AG09309 (cell line): ENCODE results near the gene APOBEC3H.
"Not testable (repeated sequence)": the region's sequence is repeated elsewhere in the genome, so short reads cannot be mapped to it uniquely, and the experiment has no call there.

Experiments used
- DNase-seq: peaks from one replicate; pipeline ENCODE4 v3.0.0-alpha.2; 2010; ENCODE audit warnings: low read depth
- H3K4me3 ChIP-seq: 2 replicates; pipeline ENCODE4 v1.5.1; 2011; ENCODE audit warnings: mild to moderate bottlenecking, low read depth, low read length, moderate library complexity; ENCODE audit not compliant: control insufficient read depth
- TF ChIP-seq, protein P1 (sequence below): IDR thresholded peaks from 2 replicates; pipeline ENCODE4 v1.5.1; 2011; ENCODE audit warnings: mild to moderate bottlenecking, low read depth, low read length, inconsistent platforms; ENCODE audit not compliant: insufficient read depth, control insufficient read depth; ENCODE audit errors: missing control alignments

Gene APOBEC3H

DNA sequence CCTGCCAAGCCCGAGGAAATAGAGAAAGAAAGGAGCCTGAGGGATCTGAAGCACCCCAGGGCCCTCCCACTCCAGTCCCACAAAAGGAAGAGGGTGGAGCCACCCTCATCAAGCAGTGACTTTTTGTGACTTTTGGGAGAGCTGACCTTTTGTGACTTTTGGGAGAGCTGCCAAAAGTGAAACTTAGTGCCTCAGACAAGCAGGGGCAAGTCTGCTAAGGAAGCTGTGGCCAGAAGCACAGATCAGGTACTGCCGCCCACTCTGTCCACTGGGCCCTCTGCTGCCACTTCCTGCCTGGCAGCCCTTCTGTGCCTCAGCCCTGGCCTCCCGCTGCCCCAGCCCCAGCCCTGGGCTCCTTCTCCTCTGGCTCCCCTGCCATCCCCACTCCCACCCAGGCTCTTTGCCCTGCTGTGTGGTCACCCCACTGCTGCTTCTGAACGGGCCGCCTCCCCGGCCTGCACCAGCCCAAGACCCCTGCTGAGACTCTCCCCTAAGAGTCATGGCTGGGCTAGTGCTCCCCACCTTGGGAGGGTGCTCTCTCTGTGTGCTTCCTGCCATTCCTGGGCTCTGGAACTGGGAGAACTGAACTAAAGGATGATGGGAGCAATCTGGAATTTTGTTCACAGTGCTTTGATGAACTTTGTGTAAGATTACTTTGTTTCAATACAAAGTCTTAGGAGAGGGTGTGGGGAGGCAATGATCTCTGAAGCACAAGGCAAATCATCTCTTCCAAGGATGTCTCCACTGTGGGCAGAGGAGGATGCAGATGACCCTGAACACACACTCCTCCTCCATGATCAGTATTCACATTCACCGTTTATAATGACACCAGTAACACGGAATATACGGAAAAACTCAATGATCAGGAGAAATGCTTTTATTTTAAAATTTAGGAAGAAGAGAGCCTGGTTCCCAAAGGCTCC lies at the start of gene APOBEC3H:
Gene APOBEC3H, plus strand, starts transcription at position 147 of the 923 bp plus-strand sequence. CDS start 3,035 bp downstream, outside the sequence.
- DNase-seq, result no peak
- TF ChIP-seq, protein P1, sequence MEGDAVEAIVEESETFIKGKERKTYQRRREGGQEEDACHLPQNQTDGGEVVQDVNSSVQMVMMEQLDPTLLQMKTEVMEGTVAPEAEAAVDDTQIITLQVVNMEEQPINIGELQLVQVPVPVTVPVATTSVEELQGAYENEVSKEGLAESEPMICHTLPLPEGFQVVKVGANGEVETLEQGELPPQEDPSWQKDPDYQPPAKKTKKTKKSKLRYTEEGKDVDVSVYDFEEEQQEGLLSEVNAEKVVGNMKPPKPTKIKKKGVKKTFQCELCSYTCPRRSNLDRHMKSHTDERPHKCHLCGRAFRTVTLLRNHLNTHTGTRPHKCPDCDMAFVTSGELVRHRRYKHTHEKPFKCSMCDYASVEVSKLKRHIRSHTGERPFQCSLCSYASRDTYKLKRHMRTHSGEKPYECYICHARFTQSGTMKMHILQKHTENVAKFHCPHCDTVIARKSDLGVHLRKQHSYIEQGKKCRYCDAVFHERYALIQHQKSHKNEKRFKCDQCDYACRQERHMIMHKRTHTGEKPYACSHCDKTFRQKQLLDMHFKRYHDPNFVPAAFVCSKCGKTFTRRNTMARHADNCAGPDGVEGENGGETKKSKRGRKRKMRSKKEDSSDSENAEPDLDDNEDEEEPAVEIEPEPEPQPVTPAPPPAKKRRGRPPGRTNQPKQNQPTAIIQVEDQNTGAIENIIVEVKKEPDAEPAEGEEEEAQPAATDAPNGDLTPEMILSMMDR, result no peak
- no peak within 1 kb of the TSS for H3K4me3 ChIP-seq

DNA sequence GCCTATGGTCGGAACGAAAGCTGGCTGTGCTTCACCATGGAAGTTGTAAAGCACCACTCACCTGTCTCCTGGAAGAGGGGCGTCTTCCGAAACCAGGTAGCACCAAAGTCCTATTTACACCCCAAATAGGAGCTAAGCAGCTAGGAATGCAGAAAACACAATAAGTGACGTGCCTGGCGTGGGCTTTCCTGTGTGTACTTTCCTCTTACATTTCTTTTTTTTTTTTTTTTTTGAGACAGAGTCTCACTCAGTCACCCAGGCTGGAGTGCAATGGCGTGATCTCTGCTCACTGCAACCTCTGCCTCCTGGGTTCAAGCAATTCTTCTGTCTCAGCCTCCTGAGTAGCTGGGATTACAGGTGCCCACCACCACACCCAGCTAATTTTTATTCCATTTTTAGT lies 47.6 kb upstream of the APOBEC3H start:
- DNase-seq, H3K4me3 ChIP-seq: not testable (repeated sequence)

DNA sequence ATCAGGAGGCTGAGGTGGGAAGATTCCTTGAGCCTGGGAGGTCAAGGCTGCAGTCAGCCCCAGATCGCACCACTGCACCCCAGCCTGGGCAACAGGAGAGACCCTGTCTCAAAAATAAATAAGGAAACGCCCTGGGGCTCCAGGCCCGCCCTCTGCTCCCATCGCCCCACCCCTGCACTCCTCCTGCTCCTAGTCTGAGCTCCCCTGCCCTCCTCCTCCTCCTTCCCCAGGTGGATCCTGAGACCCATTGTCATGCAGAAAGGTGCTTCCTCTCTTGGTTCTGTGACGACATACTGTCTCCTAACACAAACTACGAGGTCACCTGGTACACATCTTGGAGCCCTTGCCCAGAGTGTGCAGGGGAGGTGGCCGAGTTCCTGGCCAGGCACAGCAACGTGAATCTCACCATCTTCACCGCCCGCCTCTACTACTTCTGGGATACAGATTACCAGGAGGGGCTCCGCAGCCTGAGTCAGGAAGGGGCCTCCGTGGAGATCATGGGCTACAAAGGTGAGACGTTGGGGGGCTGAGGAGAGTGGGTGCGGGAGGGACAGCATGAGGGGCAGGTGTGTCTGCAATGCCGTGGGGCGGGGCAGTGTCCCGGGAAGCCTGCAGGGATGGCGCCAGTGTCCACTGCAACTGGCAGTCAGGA lies 45.1 kb upstream of the APOBEC3H start:
- DNase-seq, H3K4me3 ChIP-seq: not testable (repeated sequence)

DNA sequence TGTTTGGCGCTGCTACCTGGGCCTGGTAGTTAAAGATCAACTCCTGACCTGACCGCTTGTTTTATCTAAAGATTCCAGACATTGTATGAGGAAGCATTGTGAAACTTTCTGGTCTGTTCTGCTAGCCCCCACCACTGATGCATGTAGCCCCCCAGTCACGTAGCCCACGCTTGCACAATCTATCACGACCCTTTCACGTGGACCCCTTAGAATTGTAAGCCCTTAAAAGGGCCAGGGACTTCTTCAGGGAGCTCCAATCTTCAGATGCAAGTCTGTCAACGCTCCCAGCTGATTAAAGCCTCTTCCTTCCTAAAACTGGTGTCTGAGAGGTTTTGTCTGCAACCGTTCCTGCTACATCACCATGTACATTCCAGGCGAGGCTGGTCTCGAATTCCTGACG lies 41.4 kb upstream of the APOBEC3H start:
- TF ChIP-seq, protein P1, result no peak
- no peak for DNase-seq
- H3K4me3 ChIP-seq, result no peak overlapping the region

DNA sequence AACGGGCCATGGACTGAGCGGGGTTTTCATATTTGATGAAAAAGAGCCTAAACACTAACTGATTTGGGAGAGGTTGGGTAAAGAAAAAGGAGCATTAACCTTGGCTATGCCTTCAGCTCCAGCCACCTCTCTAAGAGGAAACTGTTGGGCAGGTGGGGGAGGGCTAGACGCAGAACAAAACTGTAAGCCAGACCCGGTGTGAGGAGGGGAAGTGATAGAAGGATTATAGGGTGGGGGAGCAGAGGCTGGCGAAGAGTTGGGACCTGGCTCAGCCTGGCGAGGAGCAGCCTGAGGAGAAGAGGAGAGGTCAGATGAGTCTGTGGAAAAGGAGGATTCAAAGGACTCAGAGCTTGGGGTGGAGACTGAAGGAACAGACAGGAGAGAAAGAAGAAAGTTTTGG lies 35.8 kb upstream of the APOBEC3H start:
- H3K4me3 ChIP-seq, result not testable (repeated sequence)

DNA sequence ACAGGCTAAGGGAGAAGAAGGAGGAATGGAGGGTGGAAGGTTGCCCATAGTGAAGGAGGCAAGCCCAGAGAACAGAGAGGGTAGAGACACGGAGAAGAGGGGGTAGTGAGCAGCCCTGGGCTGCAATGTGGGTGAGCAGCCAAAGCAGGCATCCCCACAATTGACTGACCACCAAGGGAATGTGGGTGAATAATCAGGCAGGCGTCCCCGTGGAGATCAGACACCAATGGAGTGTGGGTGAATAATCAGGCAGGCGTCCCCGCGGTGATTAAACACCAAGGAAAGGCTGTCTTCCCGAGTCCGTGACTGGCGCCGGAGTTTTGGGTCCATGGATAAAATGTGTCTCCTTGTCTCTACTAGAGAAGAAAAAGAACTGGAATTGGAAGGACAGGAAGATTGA lies 35.1 kb upstream of the APOBEC3H start:
- not testable (repeated sequence) for DNase-seq, H3K4me3 ChIP-seq

More for the DNA sequence above, 35.8 kb upstream of the APOBEC3H start:
- DNase-seq, result not testable (repeated sequence)

DNA sequence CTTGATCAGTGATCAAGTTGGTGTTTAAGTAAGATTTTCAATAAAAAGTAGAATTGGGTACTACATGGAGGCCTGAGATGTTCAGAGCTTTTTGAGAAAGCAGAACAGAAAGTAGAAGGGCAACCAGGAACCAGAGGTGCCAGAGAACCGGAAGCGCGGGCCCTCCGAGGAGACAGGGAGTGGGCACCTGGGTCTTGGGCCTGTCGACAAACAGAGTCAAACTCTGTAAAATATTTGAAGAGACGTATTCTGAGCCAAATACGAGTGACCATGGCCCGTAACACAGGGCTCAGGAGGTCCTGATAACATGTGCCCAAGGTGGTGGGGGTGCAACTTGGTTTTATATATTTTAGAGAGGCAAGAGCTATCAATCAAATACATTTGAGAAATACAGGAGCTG lies 33.1 kb upstream of the APOBEC3H start:
- H3K4me3 ChIP-seq, DNase-seq: not testable (repeated sequence)

DNA sequence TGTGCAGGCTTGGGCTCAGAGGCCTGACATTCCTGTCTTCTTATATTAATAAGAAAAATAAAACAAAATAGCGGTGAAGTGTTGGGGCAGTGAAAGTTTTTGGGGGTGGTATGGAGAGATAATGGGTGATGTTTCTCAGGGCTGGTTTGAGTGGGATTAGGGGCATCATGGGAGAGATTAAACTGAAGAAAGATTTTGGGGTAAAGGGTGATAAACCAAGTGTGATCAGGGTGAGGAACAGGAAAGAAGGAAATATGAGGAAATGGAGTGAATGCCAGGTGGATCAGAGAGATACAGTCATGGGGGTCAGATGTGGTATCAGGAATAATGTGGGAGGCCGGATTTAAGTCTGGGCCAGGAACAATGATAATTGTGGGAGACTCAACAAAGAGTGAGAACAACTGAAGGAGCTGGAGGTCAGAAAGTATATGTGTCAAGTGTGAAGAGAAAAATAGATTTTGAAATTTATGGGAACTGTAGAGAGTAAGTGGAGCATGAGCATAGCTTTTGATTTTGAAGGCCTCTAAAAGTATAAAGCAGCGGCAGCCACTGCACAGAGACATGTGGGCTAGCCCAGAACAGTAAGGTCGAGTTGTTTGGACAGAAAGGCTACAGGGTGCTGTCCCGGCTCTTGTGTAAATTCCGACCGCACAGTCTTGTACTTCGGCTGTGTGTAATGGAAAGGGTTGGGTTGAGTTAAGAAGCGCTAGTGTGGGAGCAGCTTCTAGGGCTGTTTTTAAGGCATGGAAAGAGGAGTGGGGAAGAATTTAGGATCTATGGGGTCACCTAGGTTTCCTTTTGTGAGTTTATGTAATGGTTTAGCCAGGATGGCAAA lies 30.4 kb upstream of the APOBEC3H start:
- not testable (repeated sequence) for DNase-seq, H3K4me3 ChIP-seq

DNA sequence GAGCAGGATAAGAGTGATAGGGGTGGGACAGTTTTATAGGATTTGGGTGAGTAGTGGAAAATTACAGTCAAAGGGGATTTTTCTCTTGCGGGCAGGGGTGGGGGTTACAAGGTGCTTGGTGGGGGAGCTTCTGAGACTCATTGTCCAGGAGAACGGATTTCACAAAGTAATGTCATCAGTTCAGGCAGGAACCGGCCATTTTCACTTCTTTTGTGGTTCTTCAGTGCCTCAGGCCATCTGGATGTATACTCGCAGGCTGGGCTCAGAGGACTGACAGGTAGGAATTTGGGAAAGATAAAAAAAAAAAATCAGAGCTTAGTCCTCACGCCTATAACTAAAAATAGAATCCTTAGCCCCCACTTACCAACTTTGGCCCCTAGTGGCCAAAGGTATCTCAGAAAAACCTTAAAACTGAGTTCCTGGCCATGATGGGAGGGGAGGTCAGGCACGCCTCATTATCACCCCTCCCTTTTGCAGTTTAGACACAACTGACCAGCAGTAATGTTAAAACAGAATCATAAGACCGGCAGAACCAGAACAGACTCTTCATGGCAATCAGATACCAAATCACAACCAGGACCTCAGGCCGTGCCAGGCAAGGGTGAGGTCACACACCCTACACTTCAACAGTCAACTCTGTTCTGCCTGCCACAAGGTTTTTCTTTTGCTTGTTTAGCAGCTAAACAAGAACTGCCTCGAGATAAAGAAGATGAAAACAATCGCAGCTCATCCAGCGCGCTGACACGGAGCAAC lies 28.8 kb upstream of the APOBEC3H start:
- DNase-seq, result no peak
- H3K4me3 ChIP-seq, result no peak overlapping the region
- TF ChIP-seq, protein P1, result no peak
